Glomerular endothelial cell (primary cell): ENCODE results near the gene SPATA46. TPM values are rescaled to one million over a fixed set of nuclear protein-coding genes. Genes with fewer than 3 reads are reported as not detected.

Source experiments
- total RNA-seq: library from RNA; depleted of rRNA; stranded (reverse); fragments of >200 nt; gene quantifications from 2 replicates; pipeline ENCODE4 v1.2.3, GENCODE V29; 2015

SPATA46 gene
- total RNA-seq, 1 donor from 2014 or later, result not detected

Other genes starting within 250 kb of the SPATA46 start
- 1.6 and 4.2 TPM in 2 replicates for gene C1orf226, start 4.9 kb upstream of the SPATA46 start, total RNA-seq
- gene SH2D1B, start 35.3 kb upstream of the SPATA46 start, total RNA-seq, result not detected in 2 replicates
- 43.1 and 47.0 TPM in 2 replicates for gene UHMK1, start 121.0 kb upstream of the SPATA46 start, total RNA-seq
- gene UAP1, start 184.9 kb upstream of the SPATA46 start, total RNA-seq, result 41.5 and 67.0 TPM in 2 replicates